SKM-1 (cell line): ENCODE data around the gene CTNNA3.

ENCODE experiments used
- DNase-seq: peaks from one replicate; lab custom pipeline; 2025; ENCODE audit not compliant: unreplicated experiment; lab: John Stamatoyannopoulos, UW

Gene CTNNA3

DNA sequence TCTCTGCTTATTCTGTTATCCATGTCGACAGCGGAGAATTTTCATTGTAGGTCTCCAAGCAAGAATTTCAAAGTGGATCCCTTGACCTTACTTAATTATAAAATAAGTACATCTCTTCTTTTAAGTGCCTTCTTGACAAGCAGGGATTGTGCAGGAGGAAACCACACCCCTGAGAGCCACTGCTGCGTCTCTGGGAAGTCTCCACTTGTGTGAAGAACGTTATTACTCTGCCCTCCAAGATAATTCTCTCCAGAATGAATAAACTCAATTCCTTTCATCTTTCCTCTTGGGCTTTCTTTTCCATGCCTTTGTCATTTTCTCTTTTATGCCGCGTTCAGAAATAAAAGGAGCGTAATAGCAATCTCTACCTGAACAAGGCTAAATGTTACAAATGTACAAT, 1801.0 kb downstream of the CTNNA3 start:
- no peak for DNase-seq

DNA sequence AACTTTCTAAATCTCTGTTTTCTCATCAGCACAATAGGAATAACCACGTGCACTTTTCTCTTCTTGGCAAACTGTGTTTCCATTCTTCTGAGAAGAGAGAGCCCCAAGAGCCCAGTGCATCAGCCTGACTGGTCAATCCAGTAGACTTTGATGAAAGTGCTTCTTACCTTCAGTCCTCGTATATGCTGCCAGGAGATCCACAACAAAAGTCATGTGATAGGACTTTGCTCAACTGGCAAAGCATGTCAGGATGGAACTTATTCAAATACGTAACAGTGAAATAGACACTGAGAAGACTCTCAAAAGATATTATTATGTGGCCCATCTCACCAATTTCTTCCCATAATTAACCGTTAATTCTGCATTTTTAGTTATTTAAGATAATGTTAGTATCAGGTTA, 1801.6 kb downstream of the CTNNA3 start:
- no peak for DNase-seq

DNA sequence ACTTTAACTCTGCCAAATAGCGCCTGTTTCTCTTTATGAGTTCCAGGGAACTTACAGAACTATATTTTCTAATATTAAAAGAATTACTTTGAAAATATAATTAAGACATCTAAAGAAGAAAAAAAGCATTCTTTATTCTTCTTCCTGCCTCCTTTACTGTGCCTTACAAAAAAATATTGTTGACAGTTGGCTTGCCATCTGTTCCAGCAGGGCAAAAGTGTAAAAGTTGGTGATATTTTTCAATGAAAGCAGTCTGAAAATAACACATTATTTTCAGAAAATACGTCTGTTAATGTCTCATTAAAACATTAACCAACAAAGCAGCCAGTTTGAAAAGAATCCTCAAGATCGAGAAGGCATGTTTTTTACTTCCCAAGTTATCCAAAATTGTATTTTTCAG, 1802.3 kb downstream of the CTNNA3 start:
- no peak for DNase-seq

DNA sequence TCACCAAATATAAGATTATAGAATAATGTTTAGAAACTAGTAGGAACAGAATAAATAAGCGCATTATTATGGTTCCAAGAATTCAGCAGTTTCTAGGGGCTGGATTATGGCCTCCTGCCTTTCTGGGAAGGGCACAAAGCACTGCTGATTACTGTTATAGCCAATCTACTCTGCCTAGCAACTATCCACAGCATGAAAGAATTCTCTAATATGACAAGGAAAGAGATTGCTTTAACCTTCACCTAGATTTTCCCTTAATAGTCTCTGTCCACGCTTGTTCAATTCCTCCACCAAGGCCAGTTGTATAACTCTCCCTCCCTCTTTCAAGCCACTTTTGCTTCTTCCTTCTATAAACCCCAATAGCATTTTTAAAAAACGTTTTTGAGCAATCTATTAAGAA, 1803.7 kb downstream of the CTNNA3 start:
- no peak for DNase-seq

DNA sequence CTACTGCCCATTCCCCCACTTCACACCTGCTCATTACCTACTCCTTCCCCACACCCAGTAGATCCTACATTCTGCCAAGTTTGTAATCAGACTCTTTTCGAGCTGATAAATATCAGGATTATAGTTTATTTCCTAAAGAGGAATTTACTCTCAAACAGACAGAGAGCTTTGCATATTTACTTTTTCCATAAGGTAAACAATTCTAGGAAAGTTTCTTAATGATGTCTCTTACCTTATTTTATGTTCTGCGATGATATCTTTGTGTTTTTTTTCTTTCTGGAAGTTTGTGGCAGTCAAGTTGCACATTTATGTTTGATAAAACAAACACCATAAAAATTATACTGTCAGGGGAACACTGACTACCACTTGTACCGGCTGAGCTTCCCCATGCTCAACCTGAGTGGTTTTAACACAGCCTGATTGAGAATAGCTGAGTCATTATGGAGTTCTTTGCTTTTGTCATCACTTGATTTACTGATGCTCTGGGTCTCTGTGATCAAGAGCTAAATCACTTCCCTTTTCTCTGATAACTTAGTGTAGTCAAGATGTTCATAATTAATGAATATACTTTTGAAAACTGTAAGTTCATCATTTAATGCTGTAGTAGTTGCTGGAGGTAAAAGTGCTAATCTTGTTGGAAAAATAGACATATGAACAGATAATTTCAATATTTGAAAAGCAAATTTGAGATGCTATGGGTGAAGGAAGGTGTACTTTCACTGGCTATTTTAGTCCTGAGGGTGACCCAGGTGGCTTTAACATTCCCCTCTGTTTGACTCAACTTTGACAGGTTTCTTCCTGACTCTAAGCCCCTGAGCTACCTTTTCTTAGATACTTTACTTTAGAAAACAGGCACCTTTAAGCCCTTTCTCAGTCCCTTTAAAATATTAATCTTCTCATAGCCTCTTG, 1804.7 kb downstream of the CTNNA3 start:
- DNase-seq = no peak

DNA sequence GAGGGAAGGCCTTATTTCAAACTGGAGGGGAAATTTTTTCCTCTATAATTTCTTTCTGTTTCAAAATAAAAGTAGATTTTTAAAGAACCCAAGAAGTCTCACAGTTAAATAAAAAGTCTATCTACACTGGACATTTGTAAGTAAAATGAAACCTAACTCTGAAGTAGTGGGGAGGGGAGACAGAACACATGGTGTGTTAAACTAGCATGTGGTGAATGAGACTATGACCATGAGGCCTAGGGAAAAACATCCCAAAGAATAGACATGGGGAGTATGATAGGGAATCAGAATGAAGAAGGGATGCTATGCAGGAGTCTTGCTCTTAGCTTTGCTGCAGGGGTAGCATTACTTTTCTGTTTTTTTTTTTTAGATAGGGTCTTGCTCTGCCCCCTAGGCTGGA, 1831.5 kb downstream of the CTNNA3 start:
- DNase-seq = no peak

DNA sequence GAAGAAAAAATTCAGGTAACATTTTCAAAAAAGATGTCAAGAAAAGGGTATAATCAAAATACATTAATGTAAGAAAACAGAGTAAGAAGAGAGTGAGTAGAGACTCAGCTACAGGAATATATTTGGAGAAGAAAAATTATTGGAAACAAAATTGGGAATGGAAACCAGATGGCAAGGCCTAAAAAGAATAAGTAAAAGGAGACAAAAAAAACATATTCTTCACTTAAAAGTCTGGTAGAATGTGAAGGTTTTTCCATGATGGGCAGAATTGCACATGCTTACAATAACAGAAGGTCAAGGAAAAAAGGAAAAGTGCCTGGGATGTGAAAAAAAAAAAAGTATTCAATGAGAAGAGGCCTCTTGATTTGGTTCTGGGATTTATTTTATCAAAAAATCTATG, 1832.0 kb downstream of the CTNNA3 start:
- no peak for DNase-seq
